Left ventricle myocardium inferior (tissue), 1 donor: ENCODE data around the gene STN1. TPM values are rescaled to one million over a fixed set of nuclear protein-coding genes. Genes with fewer than 3 reads are reported as not detected.

Source experiments
- DNase-seq: peaks from one replicate; pipeline ENCODE4 v3.0.0-alpha.2; 2020
- H3K27ac ChIP-seq: fragments of 200-600 bp; replicated peaks from 2 replicates; pipeline ENCODE4 v1.8.0; 2021
- H3K27me3 ChIP-seq: fragments of 200-600 bp; 2 replicates; pipeline ENCODE4 v1.8.0; 2021; ENCODE audit warnings: low read depth
- H3K36me3 ChIP-seq: fragments of 200-600 bp; 2 replicates; pipeline ENCODE4 v1.8.0; 2021
- H3K4me1 ChIP-seq: fragments of 200-600 bp; 2 replicates; pipeline ENCODE4 v1.8.0; 2021
- H3K4me3 ChIP-seq: fragments of 200-600 bp; 2 replicates; pipeline ENCODE4 v1.8.0; 2021; ENCODE audit warnings: mild to moderate bottlenecking, moderate library complexity
- H3K9me3 ChIP-seq: fragments of 200-600 bp; replicated peaks from 2 replicates; pipeline ENCODE4 v1.8.0; 2021
- intact Hi-C: fragments of 100-400 bp; cut with micrococcal nuclease; formaldehyde crosslinking; loops from one replicate; pipeline ENCODE4 v1.11.0; 2022
- total RNA-seq: library from RNA; stranded (reverse); fragmentation: NEBNext Ultra II Directional; extraction: Animal tissue kit (Norgen Biotek cat#: 25700); gene quantifications from one replicate; pipeline ENCODE4 v1.2.1, GENCODE V29; 2021
- TF ChIP-seq, protein P1 (sequence below): fragments of 200-600 bp; IDR thresholded peaks from 2 replicates; pipeline ENCODE4 v1.8.0; 2021; ENCODE audit warnings: antibody characterized with exemption, mild to moderate bottlenecking, borderline replicate concordance
- donor health status: DM: no; HTN: yes; CAD: no; lungs with severe emphysema.

STN1 gene
- total RNA-seq, 1 donor from 2014 or later, result 30.7 TPM

DNA sequence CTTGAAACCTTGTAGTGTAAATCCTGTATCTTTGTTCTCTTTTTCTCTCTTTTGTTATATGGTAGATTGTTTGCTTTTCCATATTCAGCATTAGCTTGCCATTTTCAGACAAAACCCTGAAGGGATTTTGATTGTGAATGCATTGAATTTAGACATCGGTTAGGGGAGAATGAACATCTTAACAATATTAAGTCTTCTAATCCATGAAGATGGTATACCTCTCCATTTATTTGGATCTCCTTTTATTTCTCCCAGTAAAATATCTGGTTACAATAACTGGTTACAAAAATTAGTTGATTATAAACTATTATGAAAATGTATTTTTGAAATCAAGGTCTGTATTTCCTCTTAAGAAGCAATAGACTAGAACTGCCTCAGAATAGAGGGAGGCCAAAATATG is 36.6 kb upstream of the STN1 start:
- H3K27ac ChIP-seq, result no peak overlapping the region
- no peaks in the 10 kb centered on the region for H3K36me3 ChIP-seq
- peaks cover 9% of the 10 kb centered on the region for H3K9me3 ChIP-seq
- TF ChIP-seq, protein P1, sequence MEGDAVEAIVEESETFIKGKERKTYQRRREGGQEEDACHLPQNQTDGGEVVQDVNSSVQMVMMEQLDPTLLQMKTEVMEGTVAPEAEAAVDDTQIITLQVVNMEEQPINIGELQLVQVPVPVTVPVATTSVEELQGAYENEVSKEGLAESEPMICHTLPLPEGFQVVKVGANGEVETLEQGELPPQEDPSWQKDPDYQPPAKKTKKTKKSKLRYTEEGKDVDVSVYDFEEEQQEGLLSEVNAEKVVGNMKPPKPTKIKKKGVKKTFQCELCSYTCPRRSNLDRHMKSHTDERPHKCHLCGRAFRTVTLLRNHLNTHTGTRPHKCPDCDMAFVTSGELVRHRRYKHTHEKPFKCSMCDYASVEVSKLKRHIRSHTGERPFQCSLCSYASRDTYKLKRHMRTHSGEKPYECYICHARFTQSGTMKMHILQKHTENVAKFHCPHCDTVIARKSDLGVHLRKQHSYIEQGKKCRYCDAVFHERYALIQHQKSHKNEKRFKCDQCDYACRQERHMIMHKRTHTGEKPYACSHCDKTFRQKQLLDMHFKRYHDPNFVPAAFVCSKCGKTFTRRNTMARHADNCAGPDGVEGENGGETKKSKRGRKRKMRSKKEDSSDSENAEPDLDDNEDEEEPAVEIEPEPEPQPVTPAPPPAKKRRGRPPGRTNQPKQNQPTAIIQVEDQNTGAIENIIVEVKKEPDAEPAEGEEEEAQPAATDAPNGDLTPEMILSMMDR, result no peak
- DNase-seq, result no peak
- no peak overlapping the region for H3K4me3 ChIP-seq
- intact Hi-C loops, result no loop called here
- H3K27me3 ChIP-seq, result no peaks in the 10 kb centered on the region
- H3K4me1 ChIP-seq, result no peaks in the 10 kb centered on the region

DNA sequence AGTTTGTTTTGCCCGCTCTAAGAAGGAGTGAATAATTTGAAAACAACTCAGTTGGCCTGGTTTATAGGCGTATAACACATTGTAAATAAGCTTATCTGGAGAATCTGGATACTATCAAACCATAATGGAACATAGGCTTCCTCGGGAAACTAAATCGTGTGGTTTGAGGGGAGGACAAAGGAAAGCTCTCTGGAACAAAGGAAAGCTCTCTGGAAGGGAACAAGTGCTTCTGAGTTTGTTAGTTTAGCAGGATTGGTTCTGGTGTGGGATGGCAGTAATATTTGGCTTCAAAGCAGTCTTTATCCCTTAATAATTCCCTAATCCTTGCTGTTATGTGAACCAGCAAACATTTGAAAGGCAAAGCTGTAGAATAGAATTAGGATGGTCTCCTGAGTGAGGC is 34.0 kb upstream of the STN1 start:
- Histone ChIP-seq H3K27me3 (no peaks in the 10 kb centered on the region), H3K36me3 (no peaks in the 10 kb centered on the region), H3K4me3 (no peak overlapping the region), H3K9me3 (peaks cover 9% of the 10 kb centered on the region), H3K27ac (no peak overlapping the region), H3K4me1 (no peaks in the 10 kb centered on the region)
- TF ChIP-seq, protein P1, result no peak
- no peak for DNase-seq
- intact Hi-C loops, result no loop called here

DNA sequence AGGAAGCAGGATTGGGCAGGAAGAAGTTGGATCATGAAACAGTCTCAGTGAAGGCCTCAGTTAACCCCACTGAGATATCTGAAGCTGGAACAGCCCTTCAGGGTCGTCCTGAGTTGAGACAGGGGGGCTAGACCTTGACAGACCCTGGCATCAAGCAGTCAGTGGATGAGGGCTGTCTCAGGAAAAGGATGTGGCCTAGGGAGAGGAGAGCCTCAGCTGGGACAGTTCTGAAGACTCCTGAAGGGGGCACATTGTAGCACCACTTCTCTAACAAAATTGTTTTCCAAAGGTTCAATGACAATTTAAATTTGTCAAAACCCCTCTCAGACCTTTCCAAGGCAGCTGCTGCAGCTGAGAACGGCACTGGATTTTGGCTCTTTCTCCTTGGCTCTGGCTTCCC is 33.2 kb upstream of the STN1 start:
- no peak overlapping the region for H3K4me3 ChIP-seq
- intact Hi-C loops, result no loop called here
- no peaks in the 10 kb centered on the region for H3K27me3 ChIP-seq
- no peak overlapping the region for H3K27ac ChIP-seq
- TF ChIP-seq, protein P1, result no peak
- H3K4me1 ChIP-seq, result no peaks in the 10 kb centered on the region
- H3K9me3 ChIP-seq, result peaks cover 9% of the 10 kb centered on the region
- DNase-seq, result no peak
- H3K36me3 ChIP-seq, result no peaks in the 10 kb centered on the region

DNA sequence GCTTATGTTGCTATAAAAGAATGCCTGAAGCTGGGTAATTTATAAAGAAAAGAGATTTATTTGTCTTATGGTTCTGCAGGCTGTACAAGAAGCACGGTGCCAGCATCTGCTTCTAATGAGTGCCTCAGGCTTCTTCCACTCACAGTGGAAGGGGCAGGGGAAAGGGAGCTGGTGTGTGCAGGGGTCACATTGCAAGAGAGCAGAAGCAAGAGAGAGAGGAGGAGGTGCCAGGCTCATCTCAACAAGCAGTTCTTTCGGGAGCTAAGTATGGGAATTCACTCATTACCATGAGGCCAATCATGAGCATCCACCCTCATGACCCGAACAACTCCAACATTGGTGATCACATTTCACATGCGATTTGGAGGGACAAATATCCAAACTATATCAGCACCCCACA is 31.7 kb upstream of the STN1 start:
- intact Hi-C loops, result no loop called here
- TF ChIP-seq, protein P1, result no peak
- Histone ChIP-seq H3K36me3 (no peaks in the 10 kb centered on the region), H3K4me1 (no peaks in the 10 kb centered on the region), H3K9me3 (peaks cover 7% of the 10 kb centered on the region), H3K27ac (no peak overlapping the region), H3K27me3 (no peaks in the 10 kb centered on the region), H3K4me3 (no peak overlapping the region)
- DNase-seq, result no peak

DNA sequence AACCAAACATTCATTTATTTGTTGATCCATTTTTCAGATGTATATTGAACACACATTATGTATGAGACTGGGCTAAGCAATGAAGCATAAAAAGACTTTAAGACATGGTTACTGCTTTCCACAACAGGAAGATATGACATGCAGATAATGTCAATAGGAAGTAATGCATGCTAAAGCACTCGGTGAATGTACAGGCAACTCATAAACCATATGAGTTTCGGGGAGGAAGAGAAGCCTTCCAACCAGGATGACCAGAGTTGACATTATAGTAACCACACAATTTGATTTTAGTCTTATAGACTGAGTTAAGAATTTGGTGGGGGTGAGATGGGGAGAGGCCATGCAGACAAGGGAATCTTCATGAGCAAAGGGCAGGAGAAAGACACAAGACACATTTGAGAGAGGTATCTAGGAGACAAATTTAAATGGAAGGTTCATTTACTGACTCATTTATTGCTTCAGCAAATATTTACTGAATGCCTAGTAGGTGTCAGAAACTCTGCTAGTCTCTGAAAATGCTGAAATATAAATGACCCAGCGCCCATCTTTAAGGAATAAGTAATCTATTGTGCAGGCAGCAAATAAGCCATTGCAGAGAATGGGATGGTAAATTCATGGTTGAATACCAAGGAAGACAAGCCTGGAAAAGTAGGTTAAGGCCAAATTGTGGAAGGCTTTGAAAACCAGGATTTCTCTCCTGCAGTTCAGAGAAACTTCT is 30.0 kb upstream of the STN1 start:
- Histone ChIP-seq H3K27me3 (no peaks in the 10 kb centered on the region), H3K4me3 (no peak overlapping the region), H3K27ac (no peak overlapping the region), H3K9me3 (no peaks in the 10 kb centered on the region), H3K36me3 (no peaks in the 10 kb centered on the region), H3K4me1 (no peaks in the 10 kb centered on the region)
- DNase-seq, result no peak
- intact Hi-C loops, result no loop called here
- TF ChIP-seq, protein P1, result no peak
